HG02943 (cell line): ENCODE measurements around the gene CTDSP2.
A peak's percentile ranks its signal among the peaks of the same experiment; 100 is the strongest.
"Not testable (repeated sequence)": the region's sequence is repeated elsewhere in the genome, so short reads cannot be mapped to it uniquely, and the experiment has no call there.

Experiments used
- ATAC-seq: cut with Tn5 transposase; IDR thresholded peaks from one replicate; pipeline ENCODE4 v1.9.1; 2021; ENCODE audit warnings: mild to moderate bottlenecking, low read depth, moderate library complexity; ENCODE audit not compliant: unreplicated experiment

Gene CTDSP2

DNA sequence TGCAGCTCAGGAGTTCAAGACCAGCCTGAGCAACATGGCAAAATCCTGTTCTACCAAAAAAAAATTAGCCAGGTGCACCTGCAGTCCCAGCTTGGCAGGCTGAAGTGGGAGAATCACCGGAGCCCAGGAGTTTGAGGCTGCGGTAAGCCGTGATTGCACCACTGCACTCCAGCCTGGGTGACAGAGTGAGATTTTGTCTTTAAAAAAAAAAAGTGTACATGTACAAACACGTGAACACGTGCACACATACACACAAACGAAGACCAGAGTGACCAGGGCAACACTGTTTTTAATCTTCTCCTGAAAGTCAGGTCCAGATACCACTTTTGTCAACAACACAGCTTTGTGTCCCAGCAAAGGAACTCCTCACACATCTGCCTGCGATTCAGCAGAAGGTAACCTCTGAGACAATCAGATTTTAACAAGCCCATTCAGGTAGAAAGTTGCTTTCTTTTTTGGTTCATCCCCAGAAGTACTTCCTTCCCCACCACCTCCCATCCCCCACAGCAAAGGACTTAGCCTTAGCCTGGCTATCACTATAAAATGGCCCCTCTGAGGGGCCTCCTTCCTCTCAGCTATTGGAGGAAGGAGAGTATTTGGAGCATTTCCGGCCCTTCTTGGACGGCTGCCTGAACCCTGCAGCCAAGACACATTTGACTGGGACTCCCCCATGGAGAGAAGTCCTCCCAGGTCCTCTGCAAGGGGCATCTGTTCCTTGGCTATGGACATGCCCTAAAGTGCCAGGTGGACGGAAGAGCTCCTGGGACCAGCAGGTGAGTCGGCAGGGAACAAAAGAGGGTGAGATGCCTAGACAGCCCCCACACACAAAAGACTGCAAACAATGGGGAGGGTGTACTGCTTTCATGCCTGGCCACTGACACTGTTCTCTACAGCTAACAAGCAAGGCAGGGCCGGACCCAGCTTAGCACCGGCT, 9.8 kb downstream of the CTDSP2 start:
- ATAC-seq: peak; percentile 49

DNA sequence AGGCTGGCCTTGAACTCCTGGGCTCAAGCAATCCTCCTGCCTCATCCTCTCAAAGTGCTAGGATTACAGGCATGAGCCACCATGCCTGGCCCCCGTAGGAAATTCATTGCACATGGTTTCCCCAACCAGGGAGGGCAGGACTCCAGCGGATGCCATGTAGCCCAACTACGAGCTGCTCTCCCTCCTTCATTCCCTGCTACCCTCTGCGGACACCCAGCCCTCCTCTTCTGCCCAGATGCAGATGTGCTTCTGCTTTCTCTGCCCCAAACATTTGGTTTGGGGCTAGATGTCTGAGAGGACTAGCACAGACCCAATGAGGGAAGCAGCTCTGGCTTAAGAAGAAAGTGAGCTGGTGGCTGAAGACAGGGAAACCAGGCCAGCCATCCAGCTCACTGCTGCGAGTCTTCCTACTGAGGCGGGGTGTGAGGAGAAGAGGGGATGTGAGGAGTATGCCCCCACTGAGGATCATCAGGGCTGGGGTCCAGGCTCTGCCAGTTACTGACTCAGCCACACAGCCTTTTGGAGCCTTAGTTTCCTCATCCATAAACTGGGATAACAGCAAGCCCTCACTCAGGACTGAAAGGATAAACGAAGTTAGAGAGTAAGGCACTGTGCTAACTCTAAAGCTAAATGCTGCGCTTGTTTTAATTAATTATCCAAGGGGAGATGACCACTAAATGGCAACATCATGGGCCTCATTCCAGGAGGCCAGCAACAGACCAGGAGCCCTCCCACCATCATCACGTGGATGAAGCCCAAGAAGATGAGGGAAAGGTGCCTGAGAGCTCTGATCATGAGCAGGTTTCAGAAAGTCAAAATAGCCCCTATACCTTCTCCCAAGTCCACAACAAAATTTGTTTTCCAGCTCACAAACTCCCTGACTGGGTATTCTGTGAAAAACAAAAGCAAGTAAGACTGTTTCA, 10.9 kb downstream of the CTDSP2 start:
- ATAC-seq: no peak

DNA sequence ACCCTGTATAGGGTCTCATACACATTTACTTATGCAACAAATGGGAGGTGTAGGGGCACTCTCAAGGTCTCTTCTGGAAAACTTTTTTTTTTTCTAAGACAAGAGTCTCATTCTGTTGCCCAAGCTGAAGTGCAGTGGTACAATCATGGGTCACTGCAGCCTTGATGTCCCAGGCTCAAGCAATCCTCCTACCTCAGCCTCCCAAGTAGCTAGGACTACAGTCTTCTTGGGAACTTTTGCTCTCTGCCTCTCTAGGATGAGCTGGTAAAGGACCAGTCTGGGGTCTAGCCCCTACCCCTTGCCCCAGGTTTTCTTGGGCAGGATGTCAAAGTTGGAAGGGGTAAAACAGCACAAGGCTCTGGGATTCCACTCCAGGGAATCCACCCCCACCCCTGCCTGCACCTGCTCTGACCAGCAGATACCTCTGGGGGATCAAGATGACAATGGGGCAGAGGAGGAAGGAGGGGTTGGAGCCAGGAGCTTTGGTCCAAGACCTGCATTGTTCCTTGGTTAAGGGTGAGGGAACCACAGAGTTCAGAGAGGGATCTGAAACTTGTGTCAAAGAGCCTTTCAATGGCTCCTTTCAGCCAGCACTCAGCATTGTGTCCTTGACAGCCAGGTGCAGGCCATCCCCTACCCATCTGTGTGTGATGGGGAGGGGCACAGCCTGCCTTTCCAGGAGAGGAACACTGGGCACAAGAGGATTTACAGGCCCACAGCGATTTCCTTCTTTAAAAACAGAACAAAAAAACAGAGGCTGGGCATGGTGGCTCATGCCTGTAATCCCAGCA, 12.2 kb downstream of the CTDSP2 start:
- ATAC-seq: no peak

DNA sequence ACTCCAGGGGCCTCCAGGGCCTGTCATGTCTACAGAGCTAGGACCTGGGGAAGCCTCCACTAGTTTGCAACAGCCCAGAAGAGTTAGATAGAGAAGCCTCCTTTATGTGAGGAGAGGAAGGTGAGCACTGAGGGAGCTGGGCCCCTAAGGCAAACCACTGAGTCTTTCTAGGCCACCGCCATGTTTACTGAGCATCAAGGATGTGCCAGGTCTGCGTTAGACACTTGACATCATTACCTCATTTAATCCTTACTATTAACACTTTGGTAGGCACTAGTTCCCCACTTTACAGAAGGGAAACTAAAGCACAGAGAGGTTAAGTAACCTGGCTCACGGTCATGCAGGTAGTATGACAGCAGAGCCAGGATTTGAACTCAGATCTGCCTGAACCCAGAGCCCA, 12.9 kb downstream of the CTDSP2 start:
- no peak for ATAC-seq

DNA sequence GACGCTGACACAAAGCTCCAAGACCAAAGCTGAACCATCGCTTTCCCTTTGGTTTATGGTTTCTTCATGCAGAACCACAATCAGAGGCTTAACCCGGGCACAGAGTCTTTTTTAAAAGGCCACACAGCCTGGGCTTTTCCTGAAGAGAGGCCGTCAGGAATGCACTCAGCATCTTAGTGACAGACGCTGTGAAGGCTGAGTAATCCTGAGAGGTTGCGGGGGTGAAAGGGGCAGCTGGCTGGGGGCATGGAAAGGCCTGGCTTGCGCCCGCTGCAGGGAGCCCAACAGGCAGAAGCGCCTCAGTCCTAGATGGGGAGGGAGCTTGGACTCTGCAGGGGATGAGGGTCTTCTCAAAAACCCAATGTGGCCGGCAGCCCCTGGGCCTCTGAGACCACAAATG, 13.6 kb downstream of the CTDSP2 start:
- no peak for ATAC-seq

DNA sequence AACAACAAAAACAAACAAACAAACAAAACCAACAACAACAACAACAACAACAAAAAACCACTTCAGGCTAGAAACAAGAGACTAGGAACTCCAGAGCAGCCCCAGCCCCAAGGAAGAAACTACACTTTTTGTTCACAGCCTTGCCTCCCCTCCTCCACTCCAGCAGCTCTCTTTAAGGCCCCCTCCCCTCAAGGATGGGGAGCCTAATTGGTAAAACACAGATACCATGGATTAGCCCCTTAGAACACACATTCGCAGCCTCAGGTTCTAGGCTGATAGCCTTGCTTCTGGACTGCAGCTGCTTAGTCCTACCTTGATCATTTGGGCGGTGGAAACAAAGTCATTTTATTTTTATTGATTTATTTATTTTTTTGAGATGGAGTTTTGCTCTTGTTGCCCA, 16.1 kb downstream of the CTDSP2 start:
- ATAC-seq: no peak

DNA sequence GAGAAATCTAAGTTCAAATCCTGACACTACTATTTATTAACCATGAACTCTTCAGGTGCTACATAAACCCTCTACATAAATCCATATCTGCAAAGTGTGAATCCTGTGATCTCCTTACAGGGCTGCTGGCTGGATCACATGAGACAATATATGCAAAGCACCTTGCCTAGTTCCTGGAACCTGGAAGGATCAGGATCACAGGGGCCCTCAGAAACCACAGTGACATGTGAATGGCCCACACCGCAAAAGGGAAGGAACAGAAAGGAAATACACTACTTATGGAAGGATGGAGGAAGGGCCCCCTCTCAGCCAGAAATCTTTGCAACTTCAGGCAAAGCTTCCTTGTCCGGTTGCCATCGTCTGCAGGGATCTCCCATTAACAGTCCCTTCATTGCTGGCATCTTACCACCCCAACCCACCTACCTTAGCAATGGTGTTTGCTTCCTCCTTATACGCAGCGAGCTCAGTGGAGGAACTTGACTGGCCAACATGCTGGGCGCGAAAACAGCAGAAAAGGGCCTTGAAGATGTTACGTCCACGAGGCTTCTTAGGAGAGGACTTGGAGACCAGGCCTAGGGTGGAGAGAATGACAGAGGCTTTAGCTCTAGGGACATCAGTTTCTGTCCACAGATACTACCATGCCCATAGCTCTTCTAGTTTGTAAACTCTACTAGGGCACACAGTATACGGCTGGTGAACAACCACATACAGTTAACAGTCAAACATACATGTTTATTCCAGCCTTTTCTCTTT, 17.3 kb downstream of the CTDSP2 start:
- no peak for ATAC-seq

DNA sequence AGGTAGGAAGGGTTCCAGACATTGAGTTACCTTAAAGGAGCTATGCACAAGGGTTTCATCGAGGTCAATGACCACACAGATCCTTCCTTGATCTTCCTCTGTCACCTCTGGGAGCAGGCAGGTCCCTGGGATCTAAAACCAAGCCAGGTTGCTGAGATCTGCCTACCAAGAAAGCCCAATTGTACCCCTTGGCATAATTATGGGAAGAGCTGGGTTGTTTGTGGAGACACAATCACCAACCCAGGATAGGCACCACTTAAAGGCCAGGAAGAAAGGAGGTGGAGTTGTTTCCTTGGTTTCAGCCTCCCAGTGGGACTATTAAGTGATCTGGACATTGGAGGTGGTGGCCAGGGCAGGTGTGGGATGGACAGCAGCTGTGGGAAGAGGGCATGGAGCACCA, 19.6 kb downstream of the CTDSP2 start:
- no peak for ATAC-seq

DNA sequence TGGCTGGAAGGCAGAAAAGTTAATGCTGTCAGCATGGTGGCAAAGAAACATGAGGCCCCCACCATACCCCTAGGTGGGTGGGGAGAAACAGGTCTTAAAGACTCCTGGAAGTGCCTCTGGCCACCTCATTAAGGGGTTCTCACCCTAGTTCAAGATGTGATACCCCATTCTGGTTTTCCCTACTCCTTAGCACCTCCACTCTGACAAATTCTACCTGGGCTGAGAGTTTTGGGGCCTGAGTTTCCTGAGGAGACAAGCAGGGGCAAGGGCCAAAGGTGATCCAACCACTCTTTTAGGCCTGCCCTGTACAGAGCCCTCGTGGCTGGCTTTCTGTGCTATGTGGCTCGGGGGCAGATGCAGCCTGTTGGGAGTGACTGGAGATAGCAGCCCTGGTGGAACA, 20.1 kb downstream of the CTDSP2 start:
- ATAC-seq: no peak

DNA sequence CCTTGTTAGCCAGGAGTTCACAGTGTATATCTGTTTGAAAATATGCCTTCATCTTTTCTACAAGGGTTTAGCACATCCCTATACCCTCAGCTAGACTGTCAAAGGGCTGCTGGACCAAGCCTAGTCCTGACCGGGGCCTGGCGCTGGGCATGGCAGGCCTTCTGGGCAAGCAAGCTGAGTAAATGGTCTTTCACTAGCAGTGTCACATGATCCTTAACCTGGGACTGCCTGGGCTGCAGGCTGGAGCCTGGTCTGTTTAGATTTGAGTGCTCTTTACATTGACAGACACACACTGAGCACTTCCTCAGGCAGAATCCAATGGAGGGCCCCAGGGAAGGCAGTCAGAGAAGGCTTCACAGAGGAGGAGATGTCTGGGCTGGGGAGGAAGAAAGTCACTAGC, 21.1 kb downstream of the CTDSP2 start:
- no peak for ATAC-seq

DNA sequence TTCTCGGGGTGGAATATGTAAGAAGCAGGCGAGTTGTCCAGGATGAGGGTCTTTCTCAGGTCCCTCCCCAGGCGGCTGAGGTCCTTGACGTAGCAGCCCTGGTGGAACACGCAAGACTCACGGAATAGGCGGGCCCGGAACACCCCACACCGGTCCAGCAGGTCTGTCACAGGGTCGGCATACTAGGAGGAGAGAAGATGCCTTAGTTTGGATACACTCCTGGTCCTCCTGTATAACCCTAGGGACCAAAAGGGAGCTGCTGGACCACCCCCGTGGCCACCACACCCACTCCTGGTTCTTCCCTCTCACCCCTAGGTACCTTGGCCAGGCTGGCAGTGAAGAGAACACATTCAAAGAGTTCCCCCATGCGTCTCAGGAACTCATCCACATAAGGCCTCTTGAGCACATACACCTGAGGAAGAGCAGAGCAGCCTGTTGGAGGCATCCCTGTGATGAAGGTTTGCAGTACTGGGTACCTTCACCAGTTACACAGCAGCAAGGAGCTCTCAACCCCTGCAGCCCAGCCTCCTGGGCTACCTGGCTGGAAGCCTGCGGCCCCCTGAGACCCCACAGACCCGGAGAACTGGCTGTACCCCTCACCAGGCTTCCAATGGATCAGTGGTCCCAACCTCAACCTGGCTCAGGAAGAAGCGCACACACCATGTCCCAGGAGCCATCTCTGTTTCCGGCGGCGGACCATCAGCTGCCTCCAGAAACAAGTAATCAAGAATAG, 22.5 kb downstream of the CTDSP2 start:
- no peak for ATAC-seq

DNA sequence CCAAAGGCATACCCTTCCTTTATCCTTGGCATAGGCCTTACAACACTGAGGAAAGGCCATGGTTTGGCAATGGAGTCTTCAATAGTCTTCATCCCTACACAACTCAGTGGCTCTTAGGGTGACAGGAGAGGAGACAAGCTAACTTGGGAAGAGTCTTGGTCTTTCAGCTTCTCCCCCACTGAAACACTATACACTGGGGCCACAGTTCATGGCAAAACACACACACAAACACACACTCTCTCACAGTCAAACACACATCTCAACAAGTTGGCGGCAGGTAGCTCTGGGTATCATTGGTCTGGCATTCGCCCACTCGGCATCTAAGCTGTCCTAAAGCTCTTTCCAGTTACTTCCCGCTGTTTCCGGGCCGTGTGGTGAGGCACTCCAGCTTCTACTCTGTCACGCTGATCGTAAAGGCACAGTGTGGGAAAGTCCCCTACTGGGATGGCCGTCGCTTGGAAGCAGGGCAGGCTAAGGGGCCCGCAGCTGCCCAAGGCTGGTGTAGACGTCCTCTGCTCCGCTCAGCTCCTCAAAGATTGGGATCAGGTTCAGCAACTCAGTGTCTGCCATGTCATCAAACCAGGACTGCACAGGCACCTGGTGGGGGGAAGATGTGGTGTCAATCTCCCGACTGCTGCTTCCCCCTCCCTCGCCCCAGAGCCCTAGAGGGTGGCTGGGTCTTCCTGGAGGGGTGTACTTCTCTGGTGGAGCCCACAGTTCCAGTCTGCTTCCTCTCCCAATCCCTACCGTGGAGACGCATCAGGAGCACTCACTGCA, 23.2 kb downstream of the CTDSP2 start:
- ATAC-seq: no peak

DNA sequence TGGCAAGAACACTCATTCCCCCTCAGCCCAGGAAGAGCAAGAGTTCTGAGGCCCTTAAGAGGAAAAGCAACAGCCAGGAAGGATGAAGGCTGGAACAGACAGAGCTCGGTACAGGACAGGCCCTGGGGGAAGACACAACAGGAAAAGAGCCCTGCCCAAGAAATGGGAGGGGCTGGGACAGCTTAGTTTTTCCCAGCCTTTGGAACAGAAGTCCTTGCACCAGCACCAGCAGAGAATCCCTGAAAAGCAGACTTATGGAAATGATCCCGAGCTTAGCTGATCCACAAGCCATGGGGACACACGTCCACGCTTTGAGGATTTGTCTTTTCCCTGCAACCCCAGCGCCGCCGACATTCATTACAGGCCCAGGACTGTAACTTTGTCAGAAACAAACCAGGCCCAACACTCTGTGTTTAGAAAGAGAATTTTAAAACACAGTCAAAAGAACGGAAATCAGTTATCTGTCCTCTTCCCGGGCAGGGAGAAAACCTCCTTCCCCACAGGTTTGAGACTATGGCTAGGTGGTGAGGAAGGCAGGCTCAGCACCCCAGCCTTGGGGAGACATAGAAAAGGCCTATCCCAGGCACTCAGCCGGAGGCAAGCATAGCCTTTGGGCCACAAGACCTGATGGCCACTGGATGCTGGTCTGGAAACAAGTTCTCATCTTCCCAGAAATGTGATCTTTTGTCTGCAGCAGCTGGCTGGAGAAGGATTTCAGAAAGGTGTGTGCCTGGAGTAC, 24.0 kb downstream of the CTDSP2 start:
- ATAC-seq: no peak

DNA sequence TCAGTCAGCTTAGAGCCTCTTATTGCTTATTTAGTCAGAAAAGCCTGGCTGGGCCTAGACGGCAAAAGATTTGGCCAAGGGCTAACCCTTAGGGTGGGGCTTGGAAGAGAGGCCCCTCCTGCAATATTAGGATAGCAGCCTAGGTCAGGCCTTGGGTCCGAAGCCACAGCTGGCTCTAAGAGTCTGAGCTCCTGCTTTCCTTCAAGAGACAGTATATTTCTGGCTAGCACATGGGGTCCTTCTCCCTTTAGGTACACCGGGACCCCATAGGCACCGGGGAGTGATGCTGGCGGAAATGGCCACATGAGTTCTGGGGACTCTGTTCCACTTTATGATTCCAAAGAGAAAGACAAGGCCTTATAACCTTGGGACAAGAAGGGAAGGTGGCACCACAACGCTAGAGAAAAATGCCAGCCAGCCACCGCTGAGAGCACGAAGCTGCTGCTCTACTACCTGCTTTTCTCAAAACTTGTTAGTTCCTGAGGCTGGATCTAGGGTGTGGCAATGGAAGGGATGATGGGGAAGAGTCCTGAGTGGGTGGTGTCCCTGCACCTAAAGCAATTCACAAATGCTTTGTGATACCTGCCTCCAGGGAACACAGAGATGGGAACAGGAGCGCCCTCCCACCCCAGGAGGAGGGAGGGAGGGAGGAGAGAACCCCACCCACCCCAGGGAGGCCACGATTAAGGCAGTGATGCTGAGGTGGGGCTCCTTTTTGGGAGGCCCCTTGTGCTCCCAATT, 24.9 kb downstream of the CTDSP2 start:
- ATAC-seq: no peak

DNA sequence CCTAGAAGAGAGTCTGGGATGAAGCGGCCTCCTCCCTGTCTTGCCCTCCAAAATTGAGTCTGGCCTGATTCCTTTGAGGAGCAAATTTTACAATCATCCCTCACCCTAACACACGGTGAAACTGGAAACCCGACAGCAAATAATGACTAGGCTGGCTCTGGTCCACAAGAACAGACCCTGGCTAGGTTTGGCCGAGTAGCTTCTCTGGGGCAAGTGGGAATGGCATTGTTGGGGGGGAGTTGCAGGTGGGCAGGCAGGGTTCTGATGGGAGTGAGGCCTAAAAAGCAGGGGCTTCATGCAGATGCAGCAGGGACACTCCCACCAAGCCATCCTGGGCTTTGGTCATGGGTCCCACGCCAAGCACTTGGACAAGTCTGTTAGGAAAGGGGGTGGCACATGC, 25.5 kb downstream of the CTDSP2 start:
- not testable (repeated sequence) for ATAC-seq

DNA sequence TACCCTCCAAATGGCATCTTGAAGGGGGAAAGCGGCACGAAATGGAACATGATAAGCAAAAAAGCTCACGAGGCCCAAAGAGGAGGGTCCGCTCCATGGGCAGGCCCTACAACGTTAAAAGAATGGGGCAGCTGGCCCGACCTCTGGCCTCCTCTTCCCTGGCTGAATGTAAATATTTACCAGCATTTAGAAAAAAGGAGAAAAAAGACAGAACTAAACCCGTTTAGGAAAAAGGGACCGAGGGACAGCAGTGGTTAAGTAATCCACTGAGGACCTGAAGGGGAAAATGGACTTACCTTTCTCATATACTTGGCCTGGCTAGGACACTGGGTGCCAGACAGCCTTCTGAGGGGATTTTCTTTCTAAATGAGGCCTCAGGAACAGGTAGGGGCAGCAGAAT, 26.4 kb downstream of the CTDSP2 start:
- ATAC-seq: not testable (repeated sequence)

DNA sequence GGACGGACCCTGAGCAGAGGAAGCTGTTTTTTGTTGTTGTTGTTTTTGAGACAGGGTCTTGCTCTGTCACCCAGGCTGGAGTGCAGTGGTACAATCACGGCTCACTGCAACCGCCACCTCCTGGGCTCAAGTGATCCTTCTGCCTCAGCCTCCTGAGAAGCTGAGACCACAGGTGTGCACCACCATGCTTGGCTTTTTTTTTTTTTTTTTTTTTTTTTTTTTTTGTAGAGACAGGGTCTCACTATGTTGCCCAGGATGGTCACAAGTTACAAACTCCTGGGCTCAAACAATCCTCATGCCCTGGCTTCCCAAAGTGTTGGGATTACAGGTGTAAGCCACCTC, 28.6 kb downstream of the CTDSP2 start:
- not testable (repeated sequence) for ATAC-seq
